IMR-90 (cell line): ENCODE results near the gene DNAJC28. TPM values are rescaled to one million over a fixed set of nuclear protein-coding genes. Genes with fewer than 3 reads are reported as not detected.

Source experiments
- ATAC-seq: fragments of 200-7000 bp; cut with Tn5 transposase; 2 replicates; pipeline ENCODE4 v1.9.1; 2020; ENCODE audit warnings: low read depth, mild to moderate bottlenecking, moderate library complexity
- BruUV-seq: library from RNA; stranded (reverse); fragments of 400-500 nt; replicated peaks from 2 replicates; lab custom pipeline; 2021; lab: Mats Ljungman, UMichigan
- CTCF ChIA-PET: fragments of 300-600 bp; formaldehyde crosslinking; extraction: SDS; loops from one replicate; lab custom pipeline; 2021; ENCODE audit warnings: antibody characterized with exemption; lab: Yijun Ruan, JAX
- POLR2A ChIA-PET: fragments of 300-600 bp; sonication (Branson Sonifier 250); formaldehyde crosslinking; loops from one replicate; lab custom pipeline; 2022; ENCODE audit warnings: antibody characterized with exemption; ENCODE audit not compliant: unreplicated experiment; lab: Charles Lee
- DNase-seq: peaks from one replicate; pipeline ENCODE4 v3.0.0; 2013
- H2AFZ ChIP-seq: replicated peaks from 2 replicates; pipeline ENCODE3; 2013; ENCODE audit warnings: low read length, mild to moderate bottlenecking; ENCODE audit not compliant: poor library complexity
- H2AK5ac ChIP-seq: 2 replicates; pipeline ENCODE4 v1.6.1; 2013; ENCODE audit warnings: low read depth, low read length, inconsistent platforms
- H2AK9ac ChIP-seq: replicated peaks from 2 replicates; pipeline ENCODE3; 2013; ENCODE audit warnings: mild to moderate bottlenecking, low read depth, low read length, moderate library complexity; ENCODE audit not compliant: poor library complexity
- H2BK120ac ChIP-seq: 2 replicates; pipeline ENCODE4 v1.6.1; 2013; ENCODE audit warnings: low read depth, low read length, inconsistent platforms
- H2BK15ac ChIP-seq: 3 replicates; pipeline ENCODE4 v1.6.1; 2013; ENCODE audit warnings: low read depth, low read length, inconsistent platforms
- H2BK20ac ChIP-seq: 2 replicates; pipeline ENCODE4 v1.6.1; 2013; ENCODE audit warnings: low read depth, mild to moderate bottlenecking, inconsistent platforms, low read length, moderate library complexity
- H2BK5ac ChIP-seq: 2 replicates; pipeline ENCODE4 v1.6.1; 2013; ENCODE audit warnings: mild to moderate bottlenecking, low read depth, low read length, inconsistent platforms; ENCODE audit not compliant: poor library complexity, severe bottlenecking
- H3K14ac ChIP-seq: replicated peaks from 2 replicates; pipeline ENCODE4 v1.6.1; 2013; ENCODE audit warnings: low read depth, low read length, inconsistent platforms
- H3K18ac ChIP-seq: 2 replicates; pipeline ENCODE4 v1.6.1; 2013; ENCODE audit warnings: low read depth, low read length, control low read depth
- H3K23ac ChIP-seq: 2 replicates; pipeline ENCODE4 v1.6.1; 2013; ENCODE audit warnings: low read depth, low read length, inconsistent platforms
- H3K27ac ChIP-seq: 2 replicates; pipeline ENCODE4 v1.5.1; 2013; ENCODE audit warnings: mild to moderate bottlenecking, control low read depth, low read length; ENCODE audit not compliant: insufficient read depth
- H3K27me3 ChIP-seq: 2 replicates; pipeline ENCODE4 v1.6.1; 2013; ENCODE audit warnings: low read length; ENCODE audit not compliant: control insufficient read depth, insufficient read depth
- H3K36me3 ChIP-seq: 2 replicates; pipeline ENCODE4 v1.6.1; 2013; ENCODE audit warnings: low read length, mixed read lengths; ENCODE audit not compliant: control insufficient read depth, insufficient read depth
- H3K4ac ChIP-seq: 2 replicates; pipeline ENCODE4 v1.6.1; 2013; ENCODE audit warnings: low read depth, low read length, inconsistent platforms
- H3K4me1 ChIP-seq: 2 replicates; pipeline ENCODE4 v1.6.1; 2013; ENCODE audit warnings: low read length, mixed read lengths; ENCODE audit not compliant: control insufficient read depth, insufficient read depth
- H3K4me2 ChIP-seq: 2 replicates; pipeline ENCODE4 v1.6.1; 2013; ENCODE audit warnings: low read depth, mild to moderate bottlenecking, control low read depth, low read length, moderate library complexity
- H3K4me3 ChIP-seq: 2 replicates; pipeline ENCODE4 v1.5.1; 2013; ENCODE audit warnings: low read depth, mild to moderate bottlenecking, control low read depth, low read length, moderate library complexity; ENCODE audit not compliant: insufficient read depth
- H3K56ac ChIP-seq: 2 replicates; pipeline ENCODE4 v1.6.1; 2013; ENCODE audit warnings: low read length, inconsistent platforms; ENCODE audit not compliant: insufficient read depth; ENCODE audit errors: extremely low read depth
- H3K79me1 ChIP-seq, 2 experiments: 2 replicates each; pipeline ENCODE4 v1.6.1; 2013; ENCODE audit warnings: low read length in 2 of 2, inconsistent platforms in 1 of 2, low read depth in 1 of 2
- H3K9ac ChIP-seq: 2 replicates; pipeline ENCODE4 v1.6.1; 2013; ENCODE audit warnings: low read depth, low read length, control low read depth
- H3K9me1 ChIP-seq: 2 replicates; pipeline ENCODE4 v1.6.1; 2013; ENCODE audit warnings: low read length, inconsistent platforms; ENCODE audit not compliant: insufficient read depth
- H3K9me3 ChIP-seq: 2 replicates; pipeline ENCODE4 v1.6.1; 2013; ENCODE audit warnings: low read length; ENCODE audit not compliant: control insufficient read depth, insufficient read depth
- H4K20me1 ChIP-seq: 2 replicates; pipeline ENCODE4 v1.6.1; 2013; ENCODE audit warnings: low read length, inconsistent platforms; ENCODE audit not compliant: insufficient read depth
- H4K5ac ChIP-seq: 2 replicates; pipeline ENCODE4 v1.6.1; 2013; ENCODE audit warnings: mild to moderate bottlenecking, low read depth, low read length, control low read depth
- H4K8ac ChIP-seq, 2 experiments: 2 replicates each; pipeline ENCODE4 v1.6.1; 2013; ENCODE audit warnings: low read depth in 2 of 2, low read length in 2 of 2, control low read depth in 1 of 2, inconsistent platforms in 1 of 2
- H4K91ac ChIP-seq: 2 replicates; pipeline ENCODE4 v1.6.1; 2013; ENCODE audit warnings: low read depth, low read length, inconsistent platforms; ENCODE audit not compliant: insufficient read depth
- BHLHE40 ChIP-seq: fragments of 150-350 bp; IDR thresholded peaks from 2 replicates; pipeline ENCODE4 v1.6.1; 2016; ENCODE audit warnings: mild to moderate bottlenecking, low read depth, low read length
- CEBPB ChIP-seq: IDR thresholded peaks from 2 replicates; pipeline ENCODE4 v1.6.1; 2012; ENCODE audit warnings: low read depth, low read length, improper control_type of control experiment
- CHD1 ChIP-seq: IDR thresholded peaks from 2 replicates; pipeline ENCODE4 v1.6.1; 2012; ENCODE audit warnings: low read depth, low read length, improper control_type of control experiment
- ELK1 ChIP-seq: fragments of 150-350 bp; IDR thresholded peaks from 2 replicates; pipeline ENCODE4 v1.6.1; 2016; ENCODE audit warnings: low read depth, mild to moderate bottlenecking, low read length, moderate library complexity, borderline replicate concordance
- FOS ChIP-seq: fragments of 150-350 bp; IDR thresholded peaks from 2 replicates; pipeline ENCODE4 v1.6.1; 2016; ENCODE audit warnings: low read depth, low read length
- MAFK ChIP-seq: IDR thresholded peaks from 2 replicates; pipeline ENCODE4 v1.6.1; 2012; ENCODE audit warnings: low read depth, low read length, improper control_type of control experiment
- MAZ ChIP-seq: IDR thresholded peaks from 2 replicates; pipeline ENCODE4 v1.6.1; 2012; ENCODE audit warnings: low read depth, mild to moderate bottlenecking, low read length, improper control_type of control experiment, moderate library complexity, borderline replicate concordance
- MXI1 ChIP-seq: IDR thresholded peaks from 2 replicates; pipeline ENCODE4 v1.6.1; 2012; ENCODE audit warnings: low read depth, mild to moderate bottlenecking, low read length, moderate library complexity, borderline replicate concordance
- NFE2L2 ChIP-seq: fragments of 150-350 bp; IDR thresholded peaks from 2 replicates; pipeline ENCODE4 v1.6.1; 2016; ENCODE audit warnings: low read depth, mild to moderate bottlenecking, low read length
- POLR2A ChIP-seq: IDR thresholded peaks from 2 replicates; pipeline ENCODE4 v1.6.1; 2012; ENCODE audit warnings: mild to moderate bottlenecking, low read depth, low read length
- RAD21 ChIP-seq: IDR thresholded peaks from 2 replicates; pipeline ENCODE4 v1.6.1; 2012; ENCODE audit warnings: low read length, improper control_type of control experiment
- RCOR1 ChIP-seq: IDR thresholded peaks from 2 replicates; pipeline ENCODE4 v1.6.1; 2012; ENCODE audit warnings: mild to moderate bottlenecking, low read length, improper control_type of control experiment; ENCODE audit not compliant: insufficient replicate concordance
- RFX5 ChIP-seq: IDR thresholded peaks from 2 replicates; pipeline ENCODE4 v1.8.0; 2012; ENCODE audit warnings: low read depth, mild to moderate bottlenecking, low read length, moderate library complexity
- SMC3 ChIP-seq: fragments of 150-350 bp; IDR thresholded peaks from 2 replicates; pipeline ENCODE4 v1.6.1; 2016; ENCODE audit warnings: low read depth, mild to moderate bottlenecking, antibody characterized with exemption, low read length, moderate library complexity
- WGBS, 2 experiments: methylation state at CpG; one replicate each; pipeline versions ENCODE4 v1.1.5 to v1.1.7; 2013; ENCODE audit warnings: missing lambda C conversion rate in 2 of 2; ENCODE audit not compliant: insufficient read length in 1 of 2; ENCODE audit errors: extremely low coverage in 2 of 2; 5-methylcytosine and 5-hydroxymethylcytosine counted together
- dilution Hi-C: fragments of 300-500 bp; cut with HindIII; formaldehyde crosslinking; loops from one replicate; pipeline ENCODE4 v1.14.3; 2018; ENCODE audit warnings: low sequenced_read_pairs; ENCODE audit not compliant: unreplicated experiment
- in situ Hi-C: fragments of 300-500 bp; cut with MboI; formaldehyde crosslinking; loops from 3 replicates; pipeline ENCODE4 v1.14.3; 2019; ENCODE audit warnings: low sequenced_read_pairs, inconsistent platforms, mixed read lengths
- intact Hi-C: fragments of 100-400 bp; cut with micrococcal nuclease; formaldehyde crosslinking; loops from 2 replicates; pipeline ENCODE4 v1.10.0; 2022
- polyA plus RNA-seq, 3 experiments: library from polyadenylated mRNA; depleted of rRNA; stranded (reverse); fragments of >200 nt; gene quantifications; 2 replicates each; pipeline ENCODE4 v1.2.3, GENCODE V29; 2012; ENCODE audit warnings: low replicate concordance in 1 of 3
- total RNA-seq: library from RNA; depleted of rRNA; stranded (reverse); fragments of >200 nt; gene quantifications from 2 replicates; pipeline ENCODE4 v1.2.3, GENCODE V29; 2012
- TF ChIP-seq, protein P1 (sequence below): conservative IDR thresholded peaks from 2 replicates; pipeline ENCODE4 v1.5.1; 2012; ENCODE audit warnings: mild to moderate bottlenecking, low read depth, low read length, improper control_type of control experiment
- TF ChIP-seq, protein P2 (sequence below): fragments of 150-350 bp; IDR thresholded peaks from 2 replicates; pipeline ENCODE4 v1.6.1; 2017; ENCODE audit warnings: mild to moderate bottlenecking, antibody characterized with exemption, low read length, low read depth

DNAJC28 gene
- total and polyA plus RNA-seq, 2 of the 4 experiments (the other 2 are of a cell fraction), result 0.54 to 0.65 TPM

GRCh38 chr21:33539616-33540015 is 48.1 kb upstream of the DNAJC28 start:
- Histone ChIP-seq H4K20me1 (peaks cover 18% of the 10 kb centered on the region), H3K4ac (no peak overlapping the region), H3K9me1 (no peaks in the 10 kb centered on the region), H3K4me3 (no peak overlapping the region), H2AK9ac (no peak overlapping the region), H4K5ac (no peak overlapping the region), H3K4me2 (no peak overlapping the region), H3K9me3 (no peaks in the 10 kb centered on the region), H2AFZ (no peak overlapping the region), H2BK20ac (no peak overlapping the region), H3K18ac (no peak overlapping the region), H4K8ac (no peak overlapping the region), H2AK5ac (no peak overlapping the region), H3K9ac (no peak overlapping the region), H2BK15ac (no peak overlapping the region), H2BK120ac (no peak overlapping the region), H3K14ac (no peak overlapping the region), H3K36me3 (peaks cover 12% of the 10 kb centered on the region), H3K79me1 (peaks cover 8 to 44% of the 10 kb centered on the region in 2 experiments; a peak in 3 of 4 replicates), H3K27me3 (no peaks in the 10 kb centered on the region), H3K56ac (no peak overlapping the region), H2BK5ac (no peak overlapping the region), H3K27ac (no peak overlapping the region), H3K23ac (no peak overlapping the region), H4K91ac (no peak overlapping the region), H3K4me1 (no peaks in the 10 kb centered on the region)
- CTCF ChIA-PET, result no interaction called here
- intact Hi-C loops, result no loop called here
- WGBS, 2 experiments, result no CpG with 5 or more reads among the region's 4 CpGs
- POLR2A ChIA-PET, result no interaction called here
- ATAC-seq (no peak), DNase-seq (peak; percentile 67)
- dilution Hi-C loops, result no loop called here
- in situ Hi-C loops, result no loop called here
- BruUV-seq, result no TSS peak
- TF ChIP-seq MAZ (no peak), MXI1 (no peak), POLR2A (no peak), RCOR1 (no peak), CEBPB (no peak), RFX5 (no peak), NFE2L2 (no peak), RAD21 (no peak), ELK1 (no peak), CHD1 (no peak), FOS (no peak), MAFK (no peak), BHLHE40 (no peak), SMC3 (no peak)
- TF ChIP-seq, protein P1, sequence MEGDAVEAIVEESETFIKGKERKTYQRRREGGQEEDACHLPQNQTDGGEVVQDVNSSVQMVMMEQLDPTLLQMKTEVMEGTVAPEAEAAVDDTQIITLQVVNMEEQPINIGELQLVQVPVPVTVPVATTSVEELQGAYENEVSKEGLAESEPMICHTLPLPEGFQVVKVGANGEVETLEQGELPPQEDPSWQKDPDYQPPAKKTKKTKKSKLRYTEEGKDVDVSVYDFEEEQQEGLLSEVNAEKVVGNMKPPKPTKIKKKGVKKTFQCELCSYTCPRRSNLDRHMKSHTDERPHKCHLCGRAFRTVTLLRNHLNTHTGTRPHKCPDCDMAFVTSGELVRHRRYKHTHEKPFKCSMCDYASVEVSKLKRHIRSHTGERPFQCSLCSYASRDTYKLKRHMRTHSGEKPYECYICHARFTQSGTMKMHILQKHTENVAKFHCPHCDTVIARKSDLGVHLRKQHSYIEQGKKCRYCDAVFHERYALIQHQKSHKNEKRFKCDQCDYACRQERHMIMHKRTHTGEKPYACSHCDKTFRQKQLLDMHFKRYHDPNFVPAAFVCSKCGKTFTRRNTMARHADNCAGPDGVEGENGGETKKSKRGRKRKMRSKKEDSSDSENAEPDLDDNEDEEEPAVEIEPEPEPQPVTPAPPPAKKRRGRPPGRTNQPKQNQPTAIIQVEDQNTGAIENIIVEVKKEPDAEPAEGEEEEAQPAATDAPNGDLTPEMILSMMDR, result no peak
- TF ChIP-seq, protein P2, sequence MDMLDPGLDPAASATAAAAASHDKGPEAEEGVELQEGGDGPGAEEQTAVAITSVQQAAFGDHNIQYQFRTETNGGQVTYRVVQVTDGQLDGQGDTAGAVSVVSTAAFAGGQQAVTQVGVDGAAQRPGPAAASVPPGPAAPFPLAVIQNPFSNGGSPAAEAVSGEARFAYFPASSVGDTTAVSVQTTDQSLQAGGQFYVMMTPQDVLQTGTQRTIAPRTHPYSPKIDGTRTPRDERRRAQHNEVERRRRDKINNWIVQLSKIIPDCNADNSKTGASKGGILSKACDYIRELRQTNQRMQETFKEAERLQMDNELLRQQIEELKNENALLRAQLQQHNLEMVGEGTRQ, result no peak
